CD14-positive monocyte (primary cell): ENCODE data around the gene TRIM37. TPM values are rescaled to one million over a fixed set of nuclear protein-coding genes. Genes with fewer than 3 reads are reported as not detected.

Experiments
- DNase-seq, 3 donors: peaks; one replicate each; pipeline ENCODE4 v3.0.0-alpha.2; 2011 to 2022
- H2AFZ ChIP-seq: 2 replicates; pipeline ENCODE4 v1.6.0; 2012; ENCODE audit warnings: mild to moderate bottlenecking, low read depth, low read length, inconsistent platforms; ENCODE audit not compliant: insufficient read depth, poor library complexity, severe bottlenecking
- H3K27ac ChIP-seq, 2 donors: 1 replicate in 1 of 2; 2 replicates in 1 of 2; pipeline ENCODE4 v1.5.1; 2012 to 2013; ENCODE audit warnings: low read length in 2 of 2, control low read depth in 1 of 2, inconsistent platforms in 1 of 2, low read depth in 1 of 2, mild to moderate bottlenecking in 1 of 2
- H3K27me3 ChIP-seq, 2 donors: one replicate each; pipeline versions ENCODE4 v1.6.0 to v1.6.1; 2011 to 2013; ENCODE audit warnings: low read length in 2 of 2; ENCODE audit not compliant: control insufficient read depth in 2 of 2, insufficient read depth in 2 of 2
- H3K36me3 ChIP-seq, 2 donors: replicated peaks in 1 of 2; 1 replicate in 1 of 2; 2 replicates in 1 of 2; pipeline versions ENCODE4 v1.5.1 to v1.6.1; 2012 to 2013; ENCODE audit warnings: low read length in 2 of 2, control low read depth in 1 of 2, inconsistent platforms in 1 of 2, mild to moderate bottlenecking in 1 of 2; ENCODE audit not compliant: insufficient read depth in 2 of 2, control insufficient read depth in 1 of 2
- H3K4me1 ChIP-seq, 2 donors: 1 replicate in 1 of 2; 2 replicates in 1 of 2; pipeline versions ENCODE4 v1.5.1 to v1.6.1; 2012 to 2013; ENCODE audit warnings: low read length in 2 of 2, control low read depth in 1 of 2, inconsistent platforms in 1 of 2, mild to moderate bottlenecking in 1 of 2, moderate library complexity in 1 of 2; ENCODE audit not compliant: insufficient read depth in 2 of 2, control insufficient read depth in 1 of 2
- H3K4me2 ChIP-seq: replicated peaks from 2 replicates; pipeline ENCODE3; 2012; ENCODE audit warnings: low read length, moderate library complexity, mild to moderate bottlenecking; ENCODE audit not compliant: poor library complexity, severe bottlenecking; ENCODE audit errors: extremely low read depth
- H3K4me3 ChIP-seq, 3 experiments: fragments of 200-600 bp in 1 of 3; sonication (generic) in 1 of 3; replicated peaks in 1 of 3; 1 replicate in 2 of 3; 2 replicates in 1 of 3; pipeline ENCODE4 v1.5.1; 2011 to 2013; ENCODE audit warnings: low read length in 3 of 3, mild to moderate bottlenecking in 3 of 3, control low read depth in 2 of 3, low read depth in 2 of 3, inconsistent platforms in 1 of 3, moderate library complexity in 1 of 3
- H3K79me2 ChIP-seq: 2 replicates; pipeline ENCODE4 v1.6.0; 2012; ENCODE audit warnings: mild to moderate bottlenecking, control low read depth, inconsistent platforms, low read length, moderate library complexity; ENCODE audit not compliant: insufficient read depth
- H3K9ac ChIP-seq: 2 replicates; pipeline ENCODE4 v1.6.0; 2017; ENCODE audit warnings: low read length, mild to moderate bottlenecking; ENCODE audit not compliant: insufficient read depth, poor library complexity, severe bottlenecking
- H3K9me3 ChIP-seq, 2 donors: replicated peaks in 1 of 2; 1 replicate in 1 of 2; 2 replicates in 1 of 2; pipeline versions ENCODE4 v1.5.1 to v1.6.1; 2012 to 2013; ENCODE audit warnings: low read length in 2 of 2, control low read depth in 1 of 2; ENCODE audit not compliant: control insufficient read depth in 1 of 2, insufficient read depth in 1 of 2
- H4K20me1 ChIP-seq: 2 replicates; pipeline ENCODE4 v1.6.0; 2012; ENCODE audit warnings: mild to moderate bottlenecking, low read length, control low read depth, moderate library complexity; ENCODE audit not compliant: insufficient read depth
- H3K27ac Mint-ChIP-seq, 7 donors: one replicate each; pipeline ENCODE4 v1.8.0; 2020; ENCODE audit warnings: mild to moderate bottlenecking in 7 of 7, mixed read lengths in 7 of 7, moderate library complexity in 6 of 7, inconsistent platforms in 2 of 7
- H3K27me3 Mint-ChIP-seq, 3 donors: one replicate each; pipeline ENCODE4 v1.8.0; 2021 to 2022; ENCODE audit warnings: low read depth in 3 of 3, mild to moderate bottlenecking in 3 of 3, mixed read lengths in 3 of 3, moderate library complexity in 3 of 3, inconsistent platforms in 1 of 3
- H3K36me3 Mint-ChIP-seq, 2 donors: one replicate each; pipeline ENCODE4 v1.8.0; 2020; ENCODE audit warnings: mixed read lengths in 2 of 2, inconsistent platforms in 1 of 2, mild to moderate bottlenecking in 1 of 2
- H3K4me1 Mint-ChIP-seq: one replicate; pipeline ENCODE4 v1.8.0; 2020; ENCODE audit warnings: mild to moderate bottlenecking, mixed read lengths
- H3K4me3 Mint-ChIP-seq, 2 donors: one replicate each; pipeline ENCODE4 v1.8.0; 2020; ENCODE audit warnings: mild to moderate bottlenecking in 2 of 2, mixed read lengths in 2 of 2, moderate library complexity in 1 of 2
- H3K9me3 Mint-ChIP-seq, 7 donors: one replicate each; pipeline ENCODE4 v1.8.0; 2020 to 2022; ENCODE audit warnings: mixed read lengths in 7 of 7, mild to moderate bottlenecking in 6 of 7, moderate library complexity in 6 of 7, inconsistent platforms in 2 of 7
- CTCF ChIP-seq: fragments of 200-600 bp; IDR thresholded peaks from one replicate; pipeline ENCODE4 v1.8.0; 2022; ENCODE audit warnings: antibody characterized with exemption, mild to moderate bottlenecking
- WGBS: methylation state at CpG from one replicate; pipeline ENCODE4 v1.1.5; 2013; ENCODE audit warnings: missing lambda C conversion rate; ENCODE audit not compliant: insufficient coverage; 5-methylcytosine and 5-hydroxymethylcytosine counted together
- intact Hi-C, 2 donors: fragments of 100-400 bp; cut with micrococcal nuclease; formaldehyde crosslinking; loops; one replicate each; pipeline versions ENCODE4 v1.15.0 to v1.15.1; 2023
- polyA plus RNA-seq, 3 donors: library from polyadenylated mRNA; depleted of rRNA in 1 of 3; unstranded in 2 of 3; stranded (reverse) in 1 of 3; fragments of 300-500 nt in 2 of 3; fragments of >200 nt in 1 of 3; fragmentation: Illumina TruSeq in 2 of 3; gene quantifications; 1 replicate in 2 of 3; 2 replicates in 1 of 3; pipeline ENCODE4 v1.2.3, GENCODE V29; 2012 to 2021

Gene TRIM37
- polyA plus RNA-seq, 3 donors = 2.7 to 6.1 (median 5.3) TPM

GRCh38 chr17:58969612-58970011, 137.1 kb downstream of the TRIM37 start:
- Histone ChIP-seq H3K4me3 (no peak overlapping the region), H2AFZ (no peak overlapping the region), H3K4me1 (no peaks in the 10 kb centered on the region), H3K79me2 (no peaks in the 10 kb centered on the region), H3K36me3 (no peaks in the 10 kb centered on the region), H3K27me3 (no peaks in the 10 kb centered on the region), H3K27ac (no peak overlapping the region), H3K9ac (no peak overlapping the region), H3K4me2 (no peak overlapping the region), H4K20me1 (no peaks in the 10 kb centered on the region), H3K9me3 (no peaks in the 10 kb centered on the region)
- no peaks in the 10 kb centered on the region for H3K36me3 Mint-ChIP-seq
- no peak for DNase-seq
- peaks cover 6% of the 10 kb centered on the region for H3K4me1 Mint-ChIP-seq
- no peak for TF ChIP-seq CTCF
- H3K9me3 Mint-ChIP-seq = no peaks in the 10 kb centered on the region
- intact Hi-C loops = no loop called here
- H3K27ac Mint-ChIP-seq = no peak overlapping the region
- peaks cover 0 to 2% (median 0%) of the 10 kb centered on the region in 3 donors for H3K27me3 Mint-ChIP-seq
- H3K4me3 Mint-ChIP-seq = no peak overlapping the region
- WGBS = no CpG with 5 or more reads among the region's 4 CpGs

DNA sequence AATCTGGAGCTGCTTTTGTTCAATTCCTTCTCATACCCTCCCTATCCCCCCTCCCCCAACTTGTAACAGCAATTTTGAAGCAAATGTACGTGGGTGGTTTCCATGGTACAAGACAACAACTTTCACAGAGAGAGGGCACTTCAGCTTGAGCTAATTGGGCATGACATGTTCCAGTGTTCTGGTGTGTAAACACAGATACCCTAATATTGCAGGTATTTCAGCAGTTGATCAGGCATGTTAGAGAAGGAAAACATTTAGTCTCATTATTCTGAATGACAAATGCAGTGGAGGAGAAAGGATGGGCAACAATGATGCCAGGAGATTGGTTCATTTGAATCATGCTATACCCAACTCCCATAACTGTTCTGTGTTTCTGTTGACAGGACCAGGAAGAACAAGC, 137.5 kb downstream of the TRIM37 start:
- Mint-ChIP-seq H3K27ac (no peak overlapping the region), H3K27me3 (peaks cover 0 to 2% (median 0%) of the 10 kb centered on the region in 3 donors), H3K9me3 (no peaks in the 10 kb centered on the region), H3K4me1 (peaks cover 6% of the 10 kb centered on the region), H3K4me3 (no peak overlapping the region), H3K36me3 (no peaks in the 10 kb centered on the region)
- H3K36me3 ChIP-seq = no peaks in the 10 kb centered on the region
- no peak overlapping the region for H3K27ac ChIP-seq
- H3K79me2 ChIP-seq = no peaks in the 10 kb centered on the region
- intact Hi-C loops = no loop called here
- H3K9me3 ChIP-seq = no peaks in the 10 kb centered on the region
- TF ChIP-seq CTCF = no peak
- WGBS = 80% methylated on average over 1 of the region's 1 CpG
- H3K27me3 ChIP-seq = no peaks in the 10 kb centered on the region
- H3K4me1 ChIP-seq = no peaks in the 10 kb centered on the region
- no peak overlapping the region for H3K9ac ChIP-seq
- H4K20me1 ChIP-seq = no peaks in the 10 kb centered on the region
- no peak for DNase-seq
- no peak overlapping the region for H3K4me3 ChIP-seq
- no peak overlapping the region for H3K4me2 ChIP-seq
- H2AFZ ChIP-seq = peak overlapping the region; percentile 51
